ENCODE data around the gene ZSWIM6. TPM values are rescaled to one million over a fixed set of nuclear protein-coding genes. Genes with fewer than 3 reads are reported as not detected.
"Not testable (repeated sequence)": the region's sequence is repeated elsewhere in the genome, so short reads cannot be mapped to it uniquely, and the experiment has no call there.

The ZSWIM6 gene
- total RNA-seq, 2 donors from 2014 or later = 7.8 to 9.8 TPM

DNA sequence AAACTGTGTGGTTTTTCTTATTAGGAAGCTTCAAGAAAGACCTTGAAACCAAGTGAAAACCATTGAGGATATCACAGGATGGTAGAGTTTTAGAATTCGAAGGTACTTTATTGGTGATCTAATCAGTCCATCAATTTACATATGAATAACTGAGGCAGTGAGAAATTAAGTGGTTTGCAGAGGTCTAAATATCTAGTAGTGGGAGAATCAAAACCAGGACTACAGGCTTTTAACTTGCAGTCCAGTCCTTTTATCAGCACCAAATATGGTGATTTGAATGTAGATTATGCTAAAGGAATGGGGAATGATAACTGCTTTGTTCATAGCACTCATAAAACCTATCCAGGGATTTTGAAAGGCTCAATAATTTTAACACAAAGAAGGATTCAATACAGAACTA, 85.8 kb downstream of the ZSWIM6 start:
- ATAC-seq (no peak), DNase-seq (ENCODE audit: low spot score) (no peak)
- Mint-ChIP-seq H3K27me3 (no peaks in the 10 kb centered on the region), H3K4me3 (no peak overlapping the region), H3K36me3 (peaks cover 8% of the 10 kb centered on the region), H3K4me1 (ENCODE audit: low read depth in 2 of 2) (peaks cover 19 to 46% of the 10 kb centered on the region in 2 donors), H3K9me3 (peaks cover 2% of the 10 kb centered on the region), H3K27ac (no peak overlapping the region)

- peaks cover 8% of the 10 kb centered on the region for H3K36me3 Mint-ChIP-seq
- H3K4me3 Mint-ChIP-seq = no peak overlapping the region
- ATAC-seq = no peak
- H3K27me3 Mint-ChIP-seq = no peaks in the 10 kb centered on the region
- no peak for DNase-seq (ENCODE audit: low spot score)
- H3K4me1 Mint-ChIP-seq (ENCODE audit: low read depth in 2 of 2) = peaks cover 28 to 50% of the 10 kb centered on the region in 2 donors
- no peak overlapping the region for H3K27ac Mint-ChIP-seq
- peaks cover 2% of the 10 kb centered on the region for H3K9me3 Mint-ChIP-seq
These were observed 87.0 kb downstream of the ZSWIM6 start for GRCh38 chr5:61419106-61419505.

DNA sequence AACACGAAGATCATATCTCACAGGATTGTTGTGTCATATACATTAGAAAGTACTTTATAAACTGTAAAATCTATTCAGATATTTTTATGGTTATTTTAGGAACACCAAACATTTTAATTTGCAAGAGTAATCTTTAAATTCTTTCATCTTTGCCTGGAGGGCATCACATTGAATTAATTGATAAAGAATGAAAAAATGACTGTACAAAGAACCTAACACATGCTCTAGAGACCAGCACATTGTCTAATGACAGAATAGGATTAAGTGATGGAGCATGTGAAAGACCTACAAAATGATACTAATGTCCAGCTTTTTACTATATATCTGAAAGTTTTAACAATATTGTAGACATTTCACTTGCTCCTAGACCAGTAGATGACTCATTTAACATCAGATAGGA, 88.0 kb downstream of the ZSWIM6 start:
- no peaks in the 10 kb centered on the region for H3K27me3 Mint-ChIP-seq
- DNase-seq (ENCODE audit: low spot score) = no peak
- H3K4me1 Mint-ChIP-seq (ENCODE audit: low read depth in 2 of 2) = peaks cover 30 to 41% of the 10 kb centered on the region in 2 donors
- H3K36me3 Mint-ChIP-seq = peaks cover 8% of the 10 kb centered on the region
- no peak for ATAC-seq
- peaks cover 2% of the 10 kb centered on the region for H3K9me3 Mint-ChIP-seq
- H3K4me3 Mint-ChIP-seq = no peak overlapping the region
- H3K27ac Mint-ChIP-seq = no peak overlapping the region

- not testable (repeated sequence) for H3K9me3 Mint-ChIP-seq; H3K36me3 Mint-ChIP-seq; H3K27ac Mint-ChIP-seq; ATAC-seq; H3K27me3 Mint-ChIP-seq; H3K4me3 Mint-ChIP-seq; DNase-seq (ENCODE audit: low spot score)
- peaks cover 30 to 34% of the 10 kb centered on the region in 2 donors for H3K4me1 Mint-ChIP-seq (ENCODE audit: low read depth in 2 of 2)
These were observed 89.2 kb downstream of the ZSWIM6 start for GRCh38 chr5:61421262-61421661.

DNA sequence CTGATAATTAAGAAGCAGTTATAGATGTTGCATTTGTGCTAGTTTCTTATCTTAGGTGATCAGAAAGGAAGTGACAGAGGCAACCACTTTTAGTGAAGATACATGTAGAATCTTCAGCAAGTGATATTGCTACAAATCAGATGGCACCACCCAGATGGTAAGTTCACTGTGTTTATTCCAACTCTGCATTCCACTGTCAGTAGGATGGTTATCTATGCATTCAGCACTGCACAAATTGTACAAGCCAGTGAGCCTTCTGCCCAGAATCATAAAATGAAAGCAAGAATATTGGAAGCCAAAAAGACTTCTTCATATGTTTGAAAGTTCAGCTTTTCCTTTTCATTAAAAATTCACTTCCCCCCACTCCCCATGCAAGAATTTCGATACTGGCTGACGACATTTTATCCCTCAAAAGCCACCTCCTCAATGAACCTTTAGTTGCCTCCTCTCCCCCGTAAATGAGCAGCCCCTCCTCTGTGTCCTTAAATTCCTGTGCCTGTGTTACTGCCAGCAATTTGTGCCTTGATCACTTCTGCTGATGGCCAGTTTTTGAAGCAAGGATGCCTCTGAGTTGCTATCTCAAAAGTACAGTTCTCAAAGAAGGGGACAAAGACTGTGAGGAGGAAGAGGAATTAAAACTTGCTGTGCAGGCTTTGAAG, 91.6 kb downstream of the ZSWIM6 start:
- Mint-ChIP-seq H3K4me1 (ENCODE audit: low read depth in 2 of 2) (peaks cover 20 to 21% of the 10 kb centered on the region in 2 donors), H3K9me3 (peaks cover 2% of the 10 kb centered on the region), H3K36me3 (peaks cover 8% of the 10 kb centered on the region), H3K4me3 (no peak overlapping the region), H3K27ac (no peak overlapping the region), H3K27me3 (no peaks in the 10 kb centered on the region)
- no peak for DNase-seq (ENCODE audit: low spot score)
- ATAC-seq = no peak

GRCh38 chr5:61425918-61426317, 93.9 kb downstream of the ZSWIM6 start:
- no peak for DNase-seq (ENCODE audit: low spot score)
- ATAC-seq = no peak
- Mint-ChIP-seq H3K9me3 (peaks cover 2% of the 10 kb centered on the region), H3K36me3 (peaks cover 8% of the 10 kb centered on the region), H3K27me3 (no peaks in the 10 kb centered on the region), H3K4me3 (no peak overlapping the region), H3K4me1 (ENCODE audit: low read depth in 2 of 2) (peaks cover 28 to 30% of the 10 kb centered on the region in 2 donors), H3K27ac (no peak overlapping the region)

- Mint-ChIP-seq H3K4me3 (no peak overlapping the region), H3K27me3 (no peaks in the 10 kb centered on the region), H3K9me3 (no peaks in the 10 kb centered on the region), H3K27ac (no peak overlapping the region), H3K4me1 (ENCODE audit: low read depth in 2 of 2) (peaks cover 12 to 14% of the 10 kb centered on the region in 2 donors), H3K36me3 (no peaks in the 10 kb centered on the region)
- DNase-seq (ENCODE audit: low spot score) (no peak), ATAC-seq (no peak)
These were observed 97.8 kb downstream of the ZSWIM6 start for GRCh38 chr5:61429906-61430305.

- Mint-ChIP-seq H3K27ac (no peak overlapping the region), H3K9me3 (no peaks in the 10 kb centered on the region), H3K4me1 (ENCODE audit: low read depth in 2 of 2) (peaks cover 10 to 12% of the 10 kb centered on the region in 2 donors), H3K36me3 (no peaks in the 10 kb centered on the region), H3K27me3 (no peaks in the 10 kb centered on the region), H3K4me3 (no peak overlapping the region)
- ATAC-seq = no peak
- DNase-seq (ENCODE audit: low spot score) = no peak
These were observed 100.0 kb downstream of the ZSWIM6 start for GRCh38 chr5:61431923-61432620.

DNA sequence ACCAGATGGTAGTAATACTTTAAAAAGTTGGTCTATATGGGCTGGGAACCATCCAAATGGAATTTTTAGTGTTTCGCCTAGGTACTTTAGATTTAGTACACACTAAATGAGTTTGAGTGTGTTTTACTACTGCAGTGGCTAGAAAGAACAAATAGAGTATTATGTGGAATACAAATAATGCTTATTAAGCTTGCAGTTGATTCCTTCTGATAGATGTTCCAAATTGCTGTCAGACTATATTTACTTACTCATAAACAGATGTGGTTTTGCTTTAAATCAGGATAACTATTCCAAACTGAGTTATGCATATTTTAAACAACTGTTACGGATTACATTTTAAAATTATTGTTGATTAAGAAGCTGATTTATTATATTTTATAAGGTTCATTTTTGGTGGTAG, 103.3 kb downstream of the ZSWIM6 start:
- H3K4me1 Mint-ChIP-seq (ENCODE audit: low read depth in 2 of 2) = peaks cover 0 to 3% of the 10 kb centered on the region in 2 donors
- H3K9me3 Mint-ChIP-seq = peaks cover 3% of the 10 kb centered on the region

DNA sequence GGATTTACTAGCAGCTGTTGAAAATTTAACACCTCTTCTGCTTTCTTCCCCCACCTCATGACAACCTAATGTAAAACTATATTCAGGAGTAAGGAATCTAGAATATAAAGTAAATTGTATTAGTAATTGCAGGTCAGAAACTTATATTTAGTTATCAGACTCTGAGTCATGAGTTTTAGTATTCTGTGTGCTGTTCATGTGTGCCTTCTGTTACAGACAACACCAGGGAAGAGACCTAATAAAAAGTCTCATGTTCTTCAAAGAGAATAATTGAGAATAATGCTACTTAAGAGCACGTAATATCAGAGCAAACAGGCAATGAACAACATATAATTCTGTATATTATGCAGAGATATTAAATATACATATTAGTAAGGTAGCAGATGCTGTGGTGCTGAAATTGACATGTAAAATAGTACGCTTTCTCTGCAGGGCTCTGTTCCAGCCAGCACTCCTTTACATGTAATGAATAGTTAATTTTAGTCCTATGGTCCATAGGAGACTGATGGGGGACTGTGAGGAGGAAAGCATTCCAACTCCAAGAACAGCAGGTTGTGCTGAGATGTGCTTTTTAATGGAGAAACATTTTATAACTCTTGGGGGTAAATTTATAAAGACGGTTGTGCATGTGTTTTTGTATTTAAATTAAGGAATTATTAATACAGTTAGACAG, 106.4 kb downstream of the ZSWIM6 start:
- DNase-seq (ENCODE audit: low spot score) (no peak), ATAC-seq (no peak)
- Mint-ChIP-seq H3K4me3 (no peak overlapping the region), H3K9me3 (peaks cover 13% of the 10 kb centered on the region), H3K27me3 (no peaks in the 10 kb centered on the region), H3K36me3 (peaks cover 17% of the 10 kb centered on the region), H3K4me1 (ENCODE audit: low read depth in 2 of 2) (peaks cover 0 to 7% of the 10 kb centered on the region in 2 donors), H3K27ac (no peak overlapping the region)

More for the DNA sequence above, 103.3 kb downstream of the ZSWIM6 start:
- Mint-ChIP-seq H3K36me3 (peaks cover 6% of the 10 kb centered on the region), H3K27ac (no peak overlapping the region), H3K27me3 (no peaks in the 10 kb centered on the region), H3K4me3 (no peak overlapping the region)
- DNase-seq (ENCODE audit: low spot score) = no peak
- no peak for ATAC-seq

DNA sequence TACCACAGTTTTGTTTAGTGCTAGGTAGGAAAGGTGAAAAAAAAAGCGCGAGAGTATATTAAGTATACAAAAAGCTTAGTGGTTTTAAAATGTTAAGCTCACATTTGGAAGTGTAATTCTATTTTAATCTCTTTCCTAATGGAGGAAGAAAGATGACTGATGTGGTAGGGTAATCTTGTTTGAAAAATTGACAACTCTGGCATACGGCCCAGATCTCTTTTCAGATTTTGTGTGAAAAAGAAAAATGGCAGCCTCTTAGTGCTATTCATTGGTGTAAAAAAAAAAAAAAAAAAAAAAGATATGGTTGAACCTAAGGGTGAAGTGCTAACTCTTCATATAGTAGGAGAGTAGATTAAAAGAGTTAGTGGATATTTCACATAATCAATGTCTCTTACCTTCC, 108.0 kb downstream of the ZSWIM6 start:
- DNase-seq (ENCODE audit: low spot score) = no peak
- Mint-ChIP-seq H3K4me1 (ENCODE audit: low read depth in 2 of 2) (peaks cover 0 to 7% of the 10 kb centered on the region in 2 donors), H3K27ac (no peak overlapping the region), H3K27me3 (no peaks in the 10 kb centered on the region), H3K9me3 (peaks cover 13% of the 10 kb centered on the region), H3K36me3 (peaks cover 17% of the 10 kb centered on the region), H3K4me3 (no peak overlapping the region)
- no peak for ATAC-seq

GRCh38 chr5:61440596-61440995, 108.5 kb downstream of the ZSWIM6 start:
- H3K4me1 Mint-ChIP-seq (ENCODE audit: low read depth in 2 of 2) = peaks cover 0 to 7% of the 10 kb centered on the region in 2 donors
- ATAC-seq = no peak
- H3K27ac Mint-ChIP-seq = no peak overlapping the region
- DNase-seq (ENCODE audit: low spot score) = no peak
- no peaks in the 10 kb centered on the region for H3K27me3 Mint-ChIP-seq
- H3K9me3 Mint-ChIP-seq = peaks cover 13% of the 10 kb centered on the region
- peaks cover 17% of the 10 kb centered on the region for H3K36me3 Mint-ChIP-seq
- H3K4me3 Mint-ChIP-seq = no peak overlapping the region

- no peak for DNase-seq (ENCODE audit: low spot score)
- peaks cover 21% of the 10 kb centered on the region for H3K36me3 Mint-ChIP-seq
These were observed 109.7 kb downstream of the ZSWIM6 start for GRCh38 chr5:61441742-61442141.

More at GRCh38 chr5:61441742-61442141, 109.7 kb downstream of the ZSWIM6 start:
- peaks cover 0 to 7% of the 10 kb centered on the region in 2 donors for H3K4me1 Mint-ChIP-seq (ENCODE audit: low read depth in 2 of 2)
- no peaks in the 10 kb centered on the region for H3K27me3 Mint-ChIP-seq
- ATAC-seq = no peak
- H3K9me3 Mint-ChIP-seq = peaks cover 13% of the 10 kb centered on the region
- no peak overlapping the region for H3K4me3 Mint-ChIP-seq
- no peak overlapping the region for H3K27ac Mint-ChIP-seq
